Activated CD4-positive, alpha-beta memory T cell treated with anti-CD3 and anti-CD28 coated beads for 36 hours (primary cell): ENCODE data around the gene SGO2. TPM values are rescaled to one million over a fixed set of nuclear protein-coding genes. Genes with fewer than 3 reads are reported as not detected.
A peak's percentile ranks its signal among the peaks of the same experiment; 100 is the strongest.
"Not testable (repeated sequence)": the region's sequence is repeated elsewhere in the genome, so short reads cannot be mapped to it uniquely, and the experiment has no call there.

Experiments used
- CTCF ChIA-PET: fragments of 350-600 bp; sonication (Branson Sonifier 250); formaldehyde crosslinking; loops from one replicate; lab custom pipeline; 2021; ENCODE audit warnings: antibody characterized with exemption, inconsistent platforms; lab: Charles Lee
- POLR2A ChIA-PET: fragments of 350-600 bp; sonication (Branson Sonifier 250); formaldehyde crosslinking; loops from one replicate; lab custom pipeline; 2021; ENCODE audit warnings: antibody characterized with exemption; lab: Charles Lee
- DNase-seq: peaks from one replicate; pipeline ENCODE4 v3.0.0-alpha.2; 2020
- H3K27ac Mint-ChIP-seq: one replicate; pipeline ENCODE4 v1.8.0; 2021; ENCODE audit warnings: mixed read lengths
- H3K27me3 Mint-ChIP-seq: one replicate; pipeline ENCODE4 v1.8.0; 2021; ENCODE audit warnings: mixed read lengths
- H3K36me3 Mint-ChIP-seq: one replicate; pipeline ENCODE4 v1.8.0; 2021; ENCODE audit warnings: mixed read lengths
- H3K4me1 Mint-ChIP-seq: one replicate; pipeline ENCODE4 v1.8.0; 2021; ENCODE audit warnings: low read depth, mixed read lengths
- H3K4me3 Mint-ChIP-seq: one replicate; pipeline ENCODE4 v1.8.0; 2021; ENCODE audit warnings: mild to moderate bottlenecking, mixed read lengths
- H3K9me3 Mint-ChIP-seq: one replicate; pipeline ENCODE4 v1.8.0; 2021; ENCODE audit warnings: mixed read lengths
- intact Hi-C: fragments of 100-400 bp; cut with micrococcal nuclease; formaldehyde crosslinking; loops from one replicate; pipeline ENCODE4 v1.15.1; 2023
- total RNA-seq, 2 experiments: library from RNA; stranded (reverse); gene quantifications; one replicate each; pipeline ENCODE4 v1.2.3, GENCODE V29; 2021

SGO2 gene
- total RNA-seq, 2 experiments from 2014 or later = 40.5 to 40.7 TPM

DNA sequence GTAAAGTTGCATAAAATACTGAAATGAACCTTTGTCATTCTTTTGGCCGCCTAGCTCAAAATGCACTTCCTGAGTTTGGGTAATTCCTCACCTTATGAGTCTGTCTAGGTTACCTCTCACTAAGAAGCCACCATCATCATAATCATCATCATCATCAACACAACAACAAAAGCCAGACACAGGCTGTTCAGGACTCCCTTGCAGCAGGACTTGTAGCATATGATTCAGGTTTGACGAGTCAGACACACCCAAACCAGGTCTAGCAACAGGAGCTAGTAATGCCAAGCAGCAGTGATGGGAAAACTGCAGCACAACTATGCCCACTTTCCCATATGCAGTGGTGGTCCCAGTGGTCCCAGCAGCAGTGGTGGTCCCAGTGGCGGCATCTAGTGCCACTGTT lies 2.8 kb upstream of the SGO2 start:
- H3K4me3 Mint-ChIP-seq = no peak overlapping the region
- no peak overlapping the region for H3K27ac Mint-ChIP-seq
- no peaks in the 10 kb centered on the region for H3K27me3 Mint-ChIP-seq
- ChIA-PET POLR2A (no interaction called here), CTCF (interaction anchor here (2.2 kb wide), 1 partner anchor 13 kb away, joined by 10 read pairs; the partner anchor contains the start of gene KCTD18)
- no peaks in the 10 kb centered on the region for H3K9me3 Mint-ChIP-seq
- no peak for DNase-seq
- H3K4me1 Mint-ChIP-seq = peaks cover 20% of the 10 kb centered on the region
- peaks cover 1% of the 10 kb centered on the region for H3K36me3 Mint-ChIP-seq
- intact Hi-C loops = no loop called here

GRCh38 chr2:200523604-200524003 lies 2.4 kb upstream of the SGO2 start:
- intact Hi-C loops = no loop called here
- no peak for DNase-seq
- H3K27me3 Mint-ChIP-seq = no peaks in the 10 kb centered on the region
- POLR2A ChIA-PET = no interaction called here
- H3K4me3 Mint-ChIP-seq = no peak overlapping the region
- CTCF ChIA-PET = interaction anchor here (2.2 kb wide), 1 partner anchor 14 kb away, joined by 10 read pairs; the partner anchor contains the start of gene KCTD18
- peaks cover 1% of the 10 kb centered on the region for H3K36me3 Mint-ChIP-seq
- no peak overlapping the region for H3K27ac Mint-ChIP-seq
- H3K4me1 Mint-ChIP-seq = peaks cover 20% of the 10 kb centered on the region
- no peaks in the 10 kb centered on the region for H3K9me3 Mint-ChIP-seq

DNA sequence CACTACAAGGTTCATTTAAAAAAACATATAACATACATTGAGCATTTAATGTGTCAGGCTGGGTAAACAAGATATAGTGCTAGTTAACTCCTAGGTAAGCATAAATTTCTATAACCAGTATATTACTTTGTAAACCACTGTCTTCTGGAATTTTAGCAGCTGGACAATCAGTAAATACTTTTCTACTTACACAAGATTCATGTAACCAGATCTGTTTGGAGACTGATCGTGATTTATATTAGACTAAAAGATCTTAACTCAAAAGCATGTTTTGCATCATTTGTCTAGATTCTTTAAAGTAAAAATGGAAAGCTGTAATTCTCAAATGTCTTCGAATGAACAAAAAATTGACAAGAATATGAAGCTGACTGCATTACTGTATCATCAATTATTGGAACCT lies 941 bp upstream of the SGO2 start:
- H3K4me1 Mint-ChIP-seq = peaks cover 20% of the 10 kb centered on the region
- peaks cover 1% of the 10 kb centered on the region for H3K36me3 Mint-ChIP-seq
- intact Hi-C loops = loop anchor here (5.0 kb wide), 2 partner anchors 337 to 362 kb away; partner anchors contain the start of genes CLK1, NIF3L1 and PPIL3
- no peaks in the 10 kb centered on the region for H3K27me3 Mint-ChIP-seq
- CTCF ChIA-PET = interaction anchor here (1.2 to 2.2 kb wide), 3 partner anchors 15 to 545 kb away, joined by 3 to 10 read pairs (median 5); partner anchors contain the start of gene KCTD18
- H3K27ac Mint-ChIP-seq = no peak overlapping the region
- POLR2A ChIA-PET = interaction anchor here (1.2 to 2.7 kb wide), 4 partner anchors 15 to 339 kb away, joined by 3 to 11 read pairs (median 4); partner anchors contain the start of genes CLK1 and KCTD18
- no peaks in the 10 kb centered on the region for H3K9me3 Mint-ChIP-seq
- H3K4me3 Mint-ChIP-seq = no peak overlapping the region
- no peak for DNase-seq

- CTCF ChIA-PET = interaction anchor here (1.0 to 2.2 kb wide), 5 partner anchors 16 to 545 kb away, joined by 3 to 10 read pairs (median 4); partner anchors contain the start of gene KCTD18
- DNase-seq = no peak
- no peaks in the 10 kb centered on the region for H3K9me3 Mint-ChIP-seq
- POLR2A ChIA-PET = interaction anchor here (1.2 to 2.7 kb wide), 4 partner anchors 16 to 339 kb away, joined by 3 to 11 read pairs (median 4); partner anchors contain the start of genes CLK1 and KCTD18
- H3K4me3 Mint-ChIP-seq = peak overlapping the region; percentile 88
- peaks cover 20% of the 10 kb centered on the region for H3K4me1 Mint-ChIP-seq
- intact Hi-C loops = loop anchor here (5.0 kb wide), 2 partner anchors 337 to 362 kb away; partner anchors contain the start of genes CLK1, NIF3L1 and PPIL3
- no peaks in the 10 kb centered on the region for H3K27me3 Mint-ChIP-seq
- H3K27ac Mint-ChIP-seq = peak overlapping the region; percentile 73
- H3K36me3 Mint-ChIP-seq = peaks cover 1% of the 10 kb centered on the region
Observed at GRCh38 chr2:200525551-200525881, 491 bp upstream of the SGO2 start.

DNA sequence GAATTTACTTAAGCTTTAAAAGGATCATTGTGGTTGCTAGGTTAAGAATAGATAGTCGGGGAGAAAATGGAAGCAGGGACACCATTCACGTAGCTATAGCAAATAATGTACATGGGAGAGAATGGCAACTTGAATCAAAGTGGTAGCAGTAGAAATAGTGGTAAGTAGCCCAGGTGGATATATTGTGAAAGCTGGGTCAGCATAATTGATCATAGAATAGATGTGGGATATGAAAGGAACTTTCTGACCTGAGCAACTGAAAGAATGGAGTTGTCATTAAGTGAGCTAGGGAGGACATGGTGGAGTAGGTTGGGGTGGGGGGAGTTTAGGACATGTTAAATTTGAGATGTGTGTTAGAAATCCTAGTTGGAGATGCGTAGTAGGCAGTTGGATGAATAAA lies 2.2 kb downstream of the SGO2 start:
- CTCF ChIA-PET = interaction anchor here (1.0 to 1.3 kb wide), 2 partner anchors 19 to 548 kb away, joined by 3 to 7 read pairs; partner anchors contain the start of gene KCTD18
- intact Hi-C loops = loop anchor here (5.0 kb wide), 2 partner anchors 334 to 359 kb away; partner anchors contain the start of genes CLK1, NIF3L1 and PPIL3
- no peaks in the 10 kb centered on the region for H3K9me3 Mint-ChIP-seq

DNA sequence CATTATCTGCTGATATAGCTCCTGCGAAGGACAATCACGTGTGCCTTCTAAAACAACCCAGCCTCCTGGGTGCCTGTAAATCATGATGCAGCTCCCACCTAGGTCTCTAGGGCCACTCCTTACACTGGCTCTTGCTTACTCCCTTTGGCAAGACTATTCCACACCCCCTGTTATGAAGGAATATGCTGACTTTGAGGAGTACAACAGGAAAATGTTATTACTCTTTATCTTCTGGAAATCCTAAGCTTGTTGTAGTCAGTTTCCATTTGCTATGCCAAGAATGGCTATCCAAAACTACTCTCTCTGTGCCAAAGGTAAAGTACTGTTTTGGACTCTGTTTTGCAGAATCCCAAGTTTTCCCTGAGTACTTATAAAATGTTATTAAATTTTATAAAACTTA lies 7.7 kb downstream of the SGO2 start:
- Mint-ChIP-seq H3K27me3 (no peaks in the 10 kb centered on the region), H3K9me3 (no peaks in the 10 kb centered on the region), H3K36me3 (peaks cover 3% of the 10 kb centered on the region), H3K4me3 (no peak overlapping the region), H3K4me1 (no peaks in the 10 kb centered on the region), H3K27ac (no peak overlapping the region)
- POLR2A ChIA-PET = no interaction called here
- CTCF ChIA-PET = no interaction called here
- intact Hi-C loops = no loop called here
- DNase-seq = no peak

More for the DNA sequence above, 2.2 kb downstream of the SGO2 start:
- H3K27ac Mint-ChIP-seq = no peak overlapping the region
- DNase-seq = no peak
- peaks cover 1% of the 10 kb centered on the region for H3K36me3 Mint-ChIP-seq
- no peaks in the 10 kb centered on the region for H3K27me3 Mint-ChIP-seq
- POLR2A ChIA-PET = no interaction called here
- H3K4me3 Mint-ChIP-seq = no peak overlapping the region
- peaks cover 20% of the 10 kb centered on the region for H3K4me1 Mint-ChIP-seq

GRCh38 chr2:200534572-200534971 lies 8.6 kb downstream of the SGO2 start:
- H3K27ac Mint-ChIP-seq = no peak overlapping the region
- no peak for DNase-seq
- intact Hi-C loops = no loop called here
- no peaks in the 10 kb centered on the region for H3K9me3 Mint-ChIP-seq
- peaks cover 5% of the 10 kb centered on the region for H3K36me3 Mint-ChIP-seq
- no peaks in the 10 kb centered on the region for H3K4me1 Mint-ChIP-seq
- ChIA-PET POLR2A (no interaction called here), CTCF (interaction anchor here (0.6 to 1.7 kb wide), 2 partner anchors 49 to 554 kb away, joined by 3 to 4 read pairs; no protein-coding TSS in a partner anchor)
- no peaks in the 10 kb centered on the region for H3K27me3 Mint-ChIP-seq
- H3K4me3 Mint-ChIP-seq = no peak overlapping the region

- Mint-ChIP-seq H3K4me3 (no peak overlapping the region), H3K9me3 (no peaks in the 10 kb centered on the region), H3K27ac (no peak overlapping the region), H3K4me1 (no peaks in the 10 kb centered on the region), H3K27me3 (no peaks in the 10 kb centered on the region), H3K36me3 (peaks cover 33% of the 10 kb centered on the region)
- CTCF ChIA-PET = no interaction called here
- POLR2A ChIA-PET = no interaction called here
- DNase-seq = no peak
- intact Hi-C loops = no loop called here
Observed at GRCh38 chr2:200538139-200538538, 12.1 kb downstream of the SGO2 start.

- intact Hi-C loops = no loop called here
- DNase-seq = no peak
- Mint-ChIP-seq H3K4me3 (no peak overlapping the region), H3K9me3 (no peaks in the 10 kb centered on the region), H3K4me1 (no peaks in the 10 kb centered on the region), H3K27ac (no peak overlapping the region), H3K36me3 (peaks cover 47% of the 10 kb centered on the region), H3K27me3 (no peaks in the 10 kb centered on the region)
- POLR2A ChIA-PET = no interaction called here
- CTCF ChIA-PET = no interaction called here
Observed at GRCh38 chr2:200540793-200541192, 14.8 kb downstream of the SGO2 start.

DNA sequence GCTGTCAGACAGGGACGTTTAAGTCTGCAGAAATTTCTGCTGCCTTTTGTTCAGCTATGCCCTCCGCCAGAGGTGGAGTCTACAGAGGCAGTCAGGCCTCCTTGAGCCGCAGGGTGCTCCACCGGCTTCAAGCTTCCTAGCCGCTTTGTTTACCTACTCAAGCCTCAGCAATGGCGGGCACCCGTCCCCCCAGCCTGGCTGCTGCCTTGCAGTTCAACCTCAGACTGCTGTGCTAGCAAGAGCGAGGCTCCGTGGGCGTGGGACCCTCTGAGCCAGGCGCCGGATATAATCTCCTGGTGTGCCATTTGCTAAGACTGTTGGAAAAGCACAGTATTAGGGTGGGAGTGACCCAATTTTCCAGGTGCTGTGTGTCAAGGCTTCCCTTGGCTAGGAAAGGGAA lies 40.6 kb downstream of the SGO2 start:
- POLR2A ChIA-PET, DNase-seq, H3K4me1 Mint-ChIP-seq, H3K27ac Mint-ChIP-seq, intact Hi-C loops, H3K27me3 Mint-ChIP-seq, H3K9me3 Mint-ChIP-seq, H3K4me3 Mint-ChIP-seq, CTCF ChIA-PET: not testable (repeated sequence)
- peaks cover 11% of the 10 kb centered on the region for H3K36me3 Mint-ChIP-seq

DNA sequence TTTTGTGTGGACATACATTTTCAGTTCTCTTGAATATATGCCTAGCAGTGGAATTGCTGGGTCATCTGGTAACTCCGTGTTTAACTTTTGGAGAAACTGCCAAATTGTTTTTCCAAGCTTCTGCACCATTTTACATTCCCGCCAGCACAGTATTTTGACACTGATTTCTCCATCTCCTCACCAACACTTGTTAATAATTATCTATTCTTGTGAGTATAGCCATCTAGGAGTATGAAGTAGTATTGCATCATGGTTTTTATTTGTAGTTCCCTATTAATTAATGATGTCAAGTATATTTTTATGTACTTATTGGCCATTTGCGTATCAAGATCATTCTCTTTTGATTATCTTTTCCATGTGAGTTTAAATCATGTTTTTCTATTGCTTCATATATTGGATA lies 41.9 kb downstream of the SGO2 start:
- Mint-ChIP-seq H3K9me3 (no peaks in the 10 kb centered on the region), H3K4me1 (peaks cover 1% of the 10 kb centered on the region), H3K4me3 (no peak overlapping the region), H3K36me3 (peaks cover 11% of the 10 kb centered on the region), H3K27ac (no peak overlapping the region), H3K27me3 (no peaks in the 10 kb centered on the region)
- DNase-seq = no peak
- intact Hi-C loops = no loop called here
- POLR2A ChIA-PET = no interaction called here
- CTCF ChIA-PET = interaction anchor here (1.1 kb wide), 1 partner anchor 11 kb away, joined by 3 read pairs; no protein-coding TSS in a partner anchor

DNA sequence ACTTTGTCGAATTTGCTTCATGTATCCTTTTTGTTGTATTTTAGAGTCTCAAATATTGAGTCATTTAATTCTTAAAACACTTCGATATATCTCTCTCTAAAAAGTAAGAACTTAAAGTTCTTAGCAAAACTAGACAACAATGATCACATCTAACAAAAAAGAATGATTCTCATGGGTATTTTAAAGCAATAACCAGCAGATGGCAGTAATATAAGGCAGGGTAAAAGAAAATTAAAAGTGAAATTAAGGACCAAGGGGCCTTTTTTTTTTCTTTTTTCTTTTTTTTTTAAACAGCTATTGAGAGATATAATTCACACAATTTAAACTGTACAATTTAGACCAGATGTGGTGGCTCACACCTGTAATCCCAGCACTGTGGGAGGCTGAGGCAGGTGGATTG lies 50.0 kb downstream of the SGO2 start:
- intact Hi-C loops = loop anchor here (1.0 to 5.0 kb wide), 4 partner anchors 127 to 601 kb away; no protein-coding TSS in a partner anchor
- POLR2A ChIA-PET = no interaction called here
- Mint-ChIP-seq H3K27ac (no peak overlapping the region), H3K36me3 (peaks cover 4% of the 10 kb centered on the region), H3K27me3 (no peaks in the 10 kb centered on the region), H3K4me1 (peaks cover 12% of the 10 kb centered on the region), H3K4me3 (no peak overlapping the region), H3K9me3 (no peaks in the 10 kb centered on the region)
- CTCF ChIA-PET = interaction anchor here (1.0 to 1.5 kb wide), 2 partner anchors 8 to 160 kb away, joined by 3 to 5 read pairs; no protein-coding TSS in a partner anchor
- DNase-seq = no peak
